Heart left ventricle (tissue), 16 donors: ENCODE results near the gene GRB2. TPM values are rescaled to one million over a fixed set of nuclear protein-coding genes. Genes with fewer than 3 reads are reported as not detected.
"Not testable (repeated sequence)": the region's sequence is repeated elsewhere in the genome, so short reads cannot be mapped to it uniquely, and the experiment has no call there.

Source experiments
- ATAC-seq, 4 donors: fragments of 200-7000 bp; cut with Tn5 transposase; one replicate each; pipeline ENCODE4 v1.9.1; 2020 to 2022; ENCODE audit warnings: moderate library complexity in 4 of 4, mild to moderate bottlenecking in 3 of 4, moderate number of reproducible peaks in 1 of 4
- DNase-seq, 5 donors: peaks; one replicate each; pipeline ENCODE4 v3.0.0-alpha.2; 2020
- H3K27ac ChIP-seq, 12 donors: fragments of 200-600 bp; sonication (generic) in 4 of 12; one replicate each; pipeline versions ENCODE4 v1.5.0 to v1.8.0; 2016 to 2022; ENCODE audit warnings: mild to moderate bottlenecking in 2 of 12
- H3K27me3 ChIP-seq, 9 donors: fragments of 200-600 bp; sonication (generic) in 2 of 9; one replicate each; pipeline versions ENCODE4 v1.5.1 to v1.8.0; 2016 to 2022; ENCODE audit warnings: mild to moderate bottlenecking in 3 of 9
- H3K36me3 ChIP-seq, 9 donors: fragments of 200-600 bp; sonication (generic) in 2 of 9; one replicate each; pipeline versions ENCODE4 v1.5.0 to v1.8.0; 2018 to 2022; ENCODE audit warnings: mild to moderate bottlenecking in 2 of 9
- H3K4me1 ChIP-seq, 12 donors: fragments of 200-600 bp; sonication (generic) in 4 of 12; one replicate each; pipeline versions ENCODE4 v1.5.0 to v1.8.0; 2016 to 2022; ENCODE audit warnings: mild to moderate bottlenecking in 3 of 12
- H3K4me3 ChIP-seq, 12 donors: fragments of 200-600 bp; sonication (generic) in 4 of 12; one replicate each; pipeline versions ENCODE4 v1.5.0 to v1.8.0; 2017 to 2022; ENCODE audit warnings: mild to moderate bottlenecking in 9 of 12, moderate library complexity in 4 of 12
- H3K9me3 ChIP-seq, 12 donors: fragments of 200-600 bp; sonication (generic) in 4 of 12; one replicate each; pipeline versions ENCODE4 v1.5.0 to v1.8.0; 2016 to 2022; ENCODE audit warnings: mild to moderate bottlenecking in 1 of 12
- POLR2A ChIP-seq, 2 donors: fragments of 450-650 bp; IDR thresholded peaks; one replicate each; pipeline ENCODE4 v1.6.1; 2017; ENCODE audit warnings: antibody characterized with exemption in 2 of 2, mild to moderate bottlenecking in 2 of 2, moderate library complexity in 2 of 2
- WGBS, 4 donors: extraction: QIAGEN DNeasy Blood & Tissue Kit in 2 of 4; methylation state at CpG; one replicate each; pipeline versions ENCODE4 v1.1.5 to v1.1.7; 2013 to 2018; 5-methylcytosine and 5-hydroxymethylcytosine counted together
- intact Hi-C, 10 donors: fragments of 100-400 bp; cut with DNase I; formaldehyde crosslinking; loops; one replicate each; pipeline versions ENCODE4 v1.11.1 to v1.14.2; 2022
- polyA plus RNA-seq, 2 donors: library from polyadenylated mRNA; stranded (reverse); fragments of 200-250 nt; gene quantifications; one replicate each; pipeline ENCODE4 v1.2.3, GENCODE V29; 2013
- total RNA-seq, 9 donors: library from RNA; depleted of rRNA in 2 of 9; stranded (reverse); fragments of >200 nt in 2 of 9; fragmentation: NEBNext Ultra II Directional in 3 of 9; extraction: Animal tissue kit (Norgen Biotek cat#: 25700) in 3 of 9; gene quantifications; one replicate each; pipeline versions ENCODE4 v1.1.0 to v1.2.4, GENCODE V29; 2016 to 2023
- TF ChIP-seq, protein P1 (sequence below), 12 donors: fragments of 200-600 bp; sonication (generic) in 4 of 12; IDR thresholded peaks; one replicate each; pipeline versions ENCODE4 v1.5.0 to v1.8.0; 2018 to 2022; ENCODE audit warnings: antibody characterized with exemption in 12 of 12, mild to moderate bottlenecking in 5 of 12
- donor health status: ischemic (EF 13 %, LVEDD 7.1; RV severe dilation, severe dysfunction).
- donor health status: healthy with polysubstance abuse.
- donor health status: DM: no; HTN: yes; CAD: no.
- donor health status: DM: no; HTN: no; CAD: no.
- donor health status: ischemic (EF 25% LVEDD 6.9; RV normal size, moderate dysfunction).
- donor health status: ischemic (EF 25% LVEDD 5.7; RV mildly dilated, moderate dysfunction).
- donor health status: healthy.
- donor health status: DM: yes; HTN: yes; CAD: no.
- donor health status: ischemic (EF 35%, LVEDD 5.7; RV mildly dilated, moderate dysfunction).
- donor health status: nonischemic (EF 11% LVEDD 7.7; RV severe dilation, severe dysfunction).
- donor health status: DM: yes; HTN: yes; CAD: no.
- donor health status: PGD.
- donor health status: ischemic (EF 29% LVEDD 5.4; RV normal size, mild dysfunction).
- donor health status: nonischemic (EF 23%, LVEDD 6.1; RV moderate dilation, normal function).

GRB2 gene
- total and polyA plus RNA-seq, 11 donors, result 24.5 to 145 (median 67.7) TPM

DNA sequence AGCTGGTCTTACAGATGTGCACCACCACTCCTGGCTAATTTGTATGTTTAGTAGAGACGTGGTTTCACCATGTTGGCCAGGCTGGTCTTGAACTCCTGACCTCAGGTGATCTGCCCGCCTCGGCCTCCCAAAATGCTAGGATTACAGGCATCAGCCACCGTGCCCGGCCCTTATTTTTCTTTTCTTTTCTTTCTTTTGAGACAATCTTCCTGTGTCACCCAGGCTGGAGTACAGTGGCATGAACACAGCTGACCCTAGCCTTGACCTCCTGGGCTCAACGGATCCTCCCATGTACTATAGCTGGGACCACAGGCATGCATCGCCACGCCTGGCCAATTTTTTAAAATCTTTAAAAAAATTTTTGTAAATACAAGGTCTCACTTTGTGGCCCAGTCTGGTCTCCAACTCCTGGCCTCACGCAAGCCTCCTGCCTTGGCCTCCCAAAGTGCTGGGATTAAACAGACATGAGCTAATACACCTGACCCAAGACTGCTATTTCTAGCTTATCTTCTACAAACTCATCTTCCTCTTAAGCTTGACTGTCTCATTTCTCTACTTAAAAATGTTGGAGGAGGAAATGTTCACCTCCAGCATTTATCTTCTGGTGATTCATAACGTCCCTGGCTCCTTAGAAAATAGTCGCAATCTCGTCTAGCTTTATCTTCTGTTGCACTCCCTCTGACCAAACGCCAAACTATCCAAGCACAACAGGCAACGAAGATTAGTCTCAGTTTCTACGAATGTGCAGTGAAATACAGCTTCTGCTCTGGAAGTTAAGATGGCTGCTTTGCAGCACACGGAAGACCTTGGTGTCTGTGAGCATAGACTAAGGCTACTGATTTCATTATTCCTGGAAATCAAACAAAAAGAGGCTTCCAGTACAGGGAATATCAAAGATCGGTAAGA lies 42.7 kb upstream of the GRB2 start:
- H3K4me3 ChIP-seq, result no peak overlapping the region
- intact Hi-C loops, result no loop called here
- no peaks in the 10 kb centered on the region for H3K27me3 ChIP-seq
- peaks cover 0 to 15% (median 8%) of the 10 kb centered on the region in 12 donors for H3K4me1 ChIP-seq
- no peaks in the 10 kb centered on the region for H3K9me3 ChIP-seq
- DNase-seq (no peak), ATAC-seq (no peak)
- no peaks in the 10 kb centered on the region for H3K36me3 ChIP-seq
- H3K27ac ChIP-seq, result no peak overlapping the region
- TF ChIP-seq, protein P1, sequence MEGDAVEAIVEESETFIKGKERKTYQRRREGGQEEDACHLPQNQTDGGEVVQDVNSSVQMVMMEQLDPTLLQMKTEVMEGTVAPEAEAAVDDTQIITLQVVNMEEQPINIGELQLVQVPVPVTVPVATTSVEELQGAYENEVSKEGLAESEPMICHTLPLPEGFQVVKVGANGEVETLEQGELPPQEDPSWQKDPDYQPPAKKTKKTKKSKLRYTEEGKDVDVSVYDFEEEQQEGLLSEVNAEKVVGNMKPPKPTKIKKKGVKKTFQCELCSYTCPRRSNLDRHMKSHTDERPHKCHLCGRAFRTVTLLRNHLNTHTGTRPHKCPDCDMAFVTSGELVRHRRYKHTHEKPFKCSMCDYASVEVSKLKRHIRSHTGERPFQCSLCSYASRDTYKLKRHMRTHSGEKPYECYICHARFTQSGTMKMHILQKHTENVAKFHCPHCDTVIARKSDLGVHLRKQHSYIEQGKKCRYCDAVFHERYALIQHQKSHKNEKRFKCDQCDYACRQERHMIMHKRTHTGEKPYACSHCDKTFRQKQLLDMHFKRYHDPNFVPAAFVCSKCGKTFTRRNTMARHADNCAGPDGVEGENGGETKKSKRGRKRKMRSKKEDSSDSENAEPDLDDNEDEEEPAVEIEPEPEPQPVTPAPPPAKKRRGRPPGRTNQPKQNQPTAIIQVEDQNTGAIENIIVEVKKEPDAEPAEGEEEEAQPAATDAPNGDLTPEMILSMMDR (IDR thresholded peaks at IDR 0.05), result no peak
- TF ChIP-seq POLR2A (IDR thresholded peaks at IDR 0.05), result no peak
- 77 to 81% (median 80%) methylated on average over 17 of the region's 17 CpGs for WGBS, 4 donors

DNA sequence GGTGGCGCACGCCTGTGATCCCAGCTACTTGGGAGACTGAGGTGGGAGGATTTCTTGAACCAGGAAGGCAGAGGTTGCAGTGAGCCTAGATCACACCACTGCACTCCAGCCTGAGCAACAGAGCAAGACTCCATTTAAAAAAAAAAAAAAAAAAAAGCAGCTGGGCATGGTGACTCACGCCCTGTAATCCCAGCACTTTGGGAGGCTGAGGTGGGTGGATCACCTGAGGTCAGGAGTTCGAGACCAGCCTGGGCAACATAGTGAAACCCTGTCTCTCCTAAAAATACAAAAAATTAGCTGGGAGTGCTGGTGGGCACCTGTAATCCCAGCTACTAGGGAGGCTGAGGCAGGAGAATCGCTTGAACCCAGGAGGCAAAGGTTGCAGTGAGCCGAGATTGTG lies 40.4 kb upstream of the GRB2 start:
- H3K36me3 ChIP-seq, H3K9me3 ChIP-seq, intact Hi-C loops, H3K27ac ChIP-seq, H3K27me3 ChIP-seq, H3K4me3 ChIP-seq, DNase-seq, ATAC-seq: not testable (repeated sequence)
- WGBS, 4 donors, result 96 to 98% (median 97%) methylated on average over 6 of the region's 6 CpGs
- peaks cover 3 to 36% (median 15%) of the 10 kb centered on the region in 12 donors for H3K4me1 ChIP-seq

DNA sequence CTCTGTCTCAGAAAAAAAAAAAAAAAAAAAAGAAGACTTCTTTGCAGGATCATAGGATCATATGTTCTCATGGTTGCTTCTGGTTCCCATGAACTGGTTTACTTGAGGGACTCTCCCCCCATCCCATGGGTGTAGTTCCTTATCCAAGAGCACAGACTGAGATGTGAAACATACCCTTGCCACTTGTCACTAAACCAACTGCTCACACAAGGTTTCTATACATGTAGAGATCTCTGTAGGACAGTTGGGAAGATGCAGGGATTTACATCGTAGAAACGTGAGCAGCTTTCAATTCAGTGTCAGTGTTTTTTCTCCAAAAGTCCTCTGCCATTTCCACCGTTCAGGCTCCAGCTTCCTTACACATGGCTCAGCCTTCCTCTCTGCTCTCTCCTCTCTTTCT lies 39.8 kb upstream of the GRB2 start:
- Histone ChIP-seq H3K4me1 (peaks cover 5 to 42% (median 21%) of the 10 kb centered on the region in 12 donors), H3K9me3 (no peaks in the 10 kb centered on the region), H3K36me3 (no peaks in the 10 kb centered on the region), H3K27ac (peak overlapping the region in 2 of 12 donors; percentile 81 to 89), H3K27me3 (no peaks in the 10 kb centered on the region), H3K4me3 (no peak overlapping the region)
- ATAC-seq (no peak), DNase-seq (no peak)
- no peak for TF ChIP-seq POLR2A (IDR thresholded peaks at IDR 0.05)
- TF ChIP-seq, protein P1 (IDR thresholded peaks at IDR 0.05), result no peak
- intact Hi-C loops, result no loop called here
- 79 to 85% (median 83%) methylated on average over 3 of the region's 3 CpGs for whole genome bisulfite sequencing, 4 donors

DNA sequence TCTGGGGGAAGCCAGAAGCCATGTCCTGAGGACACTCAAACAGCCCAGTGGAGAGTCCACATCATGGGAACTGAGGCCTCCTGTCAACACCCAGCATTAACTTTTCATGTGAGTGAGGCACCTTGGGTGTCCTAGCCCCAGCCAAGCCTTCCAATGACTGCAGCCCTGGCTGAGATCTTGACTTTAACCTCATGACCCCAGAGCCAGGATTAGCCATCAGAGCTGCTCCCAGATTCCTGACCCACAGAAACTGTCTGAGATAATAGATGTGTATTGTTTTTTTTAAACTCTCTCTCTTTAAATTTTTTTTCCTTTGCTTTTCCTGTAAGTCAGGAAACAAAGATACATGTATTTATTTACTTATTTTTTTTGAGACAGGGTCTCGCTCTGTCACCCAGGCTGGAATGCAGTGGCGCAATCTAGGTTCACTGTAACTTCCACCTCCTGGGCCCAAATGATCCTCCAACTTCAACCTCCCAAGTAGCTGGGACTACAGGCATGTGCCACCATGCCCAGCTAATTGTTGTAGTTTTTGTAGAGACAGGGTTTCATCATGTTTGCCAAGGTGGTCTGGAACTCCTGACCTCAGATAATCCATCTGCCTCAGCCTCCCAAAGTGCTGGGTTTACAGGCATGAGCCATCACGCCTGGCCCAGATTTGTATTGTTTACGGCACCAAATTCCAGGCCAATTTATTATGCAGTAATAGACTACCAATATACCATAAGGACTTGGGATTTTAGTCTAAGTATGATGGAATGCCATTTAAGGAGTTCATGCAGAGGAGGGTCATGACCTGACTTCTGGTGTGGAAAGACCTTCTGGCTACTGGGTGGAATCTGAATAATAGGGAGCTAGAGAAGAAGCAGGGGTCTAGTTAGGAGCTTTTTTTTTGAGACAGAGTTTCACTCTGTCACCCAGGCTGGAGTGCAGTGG lies 37.0 kb upstream of the GRB2 start:
- DNase-seq, result peak in 2 of 5 donors; percentile 28 to 30
- H3K36me3 ChIP-seq, result no peaks in the 10 kb centered on the region
- WGBS, 4 donors, result 68 to 87% (median 77%) methylated on average over 4 of the region's 4 CpGs
- ATAC-seq, result peak in 1 of 4 donors; percentile 38
- TF ChIP-seq, protein P1 (IDR thresholded peaks at IDR 0.05), result no peak
- no peak for TF ChIP-seq POLR2A (IDR thresholded peaks at IDR 0.05)
- no peak overlapping the region for H3K4me3 ChIP-seq
- peaks cover 5 to 44% (median 23%) of the 10 kb centered on the region in 12 donors for H3K4me1 ChIP-seq
- no peaks in the 10 kb centered on the region for H3K9me3 ChIP-seq
- peak overlapping the region in 10 of 12 donors; percentile 11 to 67 (median 37) for H3K27ac ChIP-seq
- H3K27me3 ChIP-seq, result no peaks in the 10 kb centered on the region
- intact Hi-C loops, result loop anchor here in 3 of 10 donors (5.0 kb wide), 3 partner anchors 35 to 75 kb away; partner anchors contain the start of genes CASKIN2 (in 2 of the 3) and TSEN54 (in 2 of the 3)
